ENCODE data around the gene CPAMD8.
"Not testable (repeated sequence)": the region's sequence is repeated elsewhere in the genome, so short reads cannot be mapped to it uniquely, and the experiment has no call there.

CPAMD8 gene

DNA sequence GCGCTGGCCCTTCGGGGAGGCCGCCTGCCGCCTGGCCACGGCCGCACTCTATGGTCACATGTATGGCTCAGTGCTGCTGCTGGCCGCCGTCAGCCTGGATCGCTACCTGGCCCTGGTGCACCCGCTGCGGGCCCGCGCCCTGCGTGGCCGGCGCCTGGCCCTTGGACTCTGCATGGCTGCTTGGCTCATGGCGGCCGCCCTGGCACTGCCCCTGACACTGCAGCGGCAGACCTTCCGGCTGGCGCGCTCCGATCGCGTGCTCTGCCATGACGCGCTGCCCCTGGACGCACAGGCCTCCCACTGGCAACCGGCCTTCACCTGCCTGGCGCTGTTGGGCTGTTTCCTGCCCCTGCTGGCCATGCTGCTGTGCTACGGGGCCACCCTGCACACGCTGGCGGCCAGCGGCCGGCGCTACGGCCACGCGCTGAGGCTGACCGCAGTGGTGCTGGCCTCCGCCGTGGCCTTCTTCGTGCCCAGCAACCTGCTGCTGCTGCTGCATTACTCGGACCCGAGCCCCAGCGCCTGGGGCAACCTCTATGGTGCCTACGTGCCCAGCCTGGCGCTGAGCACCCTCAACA, 136.6 kb downstream of the CPAMD8 start:
- DNase-seq, result no peak

DNA sequence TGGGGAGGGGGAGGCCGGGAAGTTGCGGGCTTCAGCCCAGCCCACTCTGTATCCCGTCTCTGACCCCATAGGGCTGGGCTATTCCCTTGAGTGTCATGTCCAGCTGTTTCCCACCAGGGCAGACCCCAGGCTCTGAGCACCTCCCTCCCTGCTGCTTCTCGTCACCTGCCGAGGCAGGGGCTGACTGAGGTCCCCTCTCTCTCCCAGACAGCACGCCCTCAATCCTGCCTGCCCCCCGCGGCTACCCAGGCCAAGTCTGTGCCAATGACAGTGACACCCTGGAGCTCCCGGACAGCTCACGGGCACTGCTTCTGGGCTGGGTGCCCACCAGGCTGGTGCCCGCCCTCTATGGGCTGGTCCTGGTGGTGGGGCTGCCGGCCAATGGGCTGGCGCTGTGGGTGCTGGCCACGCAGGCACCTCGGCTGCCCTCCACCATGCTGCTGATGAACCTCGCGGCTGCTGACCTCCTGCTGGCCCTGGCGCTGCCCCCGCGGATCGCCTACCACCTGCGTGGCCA, 137.2 kb downstream of the CPAMD8 start:
- DNase-seq, result no peak

DNA sequence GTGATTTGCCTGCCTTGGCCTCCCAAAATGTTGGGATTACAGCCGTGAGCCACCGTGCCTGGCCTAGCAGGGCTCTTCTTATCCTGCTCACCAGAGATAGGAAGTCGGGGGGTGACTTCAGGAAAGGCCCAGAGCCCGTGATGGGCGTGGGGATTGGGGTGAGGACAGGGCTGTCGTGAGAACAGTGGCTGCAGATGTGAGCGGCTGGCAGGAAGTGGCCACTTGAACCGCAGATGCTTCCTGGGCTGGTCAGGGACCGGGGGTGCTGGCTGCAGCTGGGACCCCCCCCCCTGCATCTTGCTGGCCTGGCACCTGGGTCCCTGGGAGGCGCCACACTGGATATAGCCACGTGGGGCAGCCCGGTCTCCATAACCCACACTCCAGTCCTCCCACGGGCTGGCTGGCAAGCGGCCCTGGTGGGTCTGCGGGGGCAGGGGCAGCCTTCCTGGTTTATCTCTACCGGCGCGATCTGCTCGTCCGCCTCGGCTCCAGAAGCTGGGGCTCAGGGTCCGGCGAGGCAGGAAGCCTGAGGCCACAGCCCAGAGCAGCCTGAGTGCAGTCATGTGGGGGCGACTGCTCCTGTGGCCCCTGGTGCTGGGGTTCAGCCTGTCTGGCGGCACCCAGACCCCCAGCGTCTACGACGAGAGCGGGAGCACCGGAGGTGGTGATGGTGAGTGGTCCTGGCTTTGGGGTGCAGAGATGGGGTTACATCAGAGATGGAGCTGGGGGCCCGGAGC, 137.8 kb downstream of the CPAMD8 start, which contains the start of gene F2RL3:
TSS of gene F2RL3 (plus strand) at position 371 of the 737 bp plus-strand sequence. CDS start at position 562, 191 bp downstream.
- DNase-seq, result no peak

DNA sequence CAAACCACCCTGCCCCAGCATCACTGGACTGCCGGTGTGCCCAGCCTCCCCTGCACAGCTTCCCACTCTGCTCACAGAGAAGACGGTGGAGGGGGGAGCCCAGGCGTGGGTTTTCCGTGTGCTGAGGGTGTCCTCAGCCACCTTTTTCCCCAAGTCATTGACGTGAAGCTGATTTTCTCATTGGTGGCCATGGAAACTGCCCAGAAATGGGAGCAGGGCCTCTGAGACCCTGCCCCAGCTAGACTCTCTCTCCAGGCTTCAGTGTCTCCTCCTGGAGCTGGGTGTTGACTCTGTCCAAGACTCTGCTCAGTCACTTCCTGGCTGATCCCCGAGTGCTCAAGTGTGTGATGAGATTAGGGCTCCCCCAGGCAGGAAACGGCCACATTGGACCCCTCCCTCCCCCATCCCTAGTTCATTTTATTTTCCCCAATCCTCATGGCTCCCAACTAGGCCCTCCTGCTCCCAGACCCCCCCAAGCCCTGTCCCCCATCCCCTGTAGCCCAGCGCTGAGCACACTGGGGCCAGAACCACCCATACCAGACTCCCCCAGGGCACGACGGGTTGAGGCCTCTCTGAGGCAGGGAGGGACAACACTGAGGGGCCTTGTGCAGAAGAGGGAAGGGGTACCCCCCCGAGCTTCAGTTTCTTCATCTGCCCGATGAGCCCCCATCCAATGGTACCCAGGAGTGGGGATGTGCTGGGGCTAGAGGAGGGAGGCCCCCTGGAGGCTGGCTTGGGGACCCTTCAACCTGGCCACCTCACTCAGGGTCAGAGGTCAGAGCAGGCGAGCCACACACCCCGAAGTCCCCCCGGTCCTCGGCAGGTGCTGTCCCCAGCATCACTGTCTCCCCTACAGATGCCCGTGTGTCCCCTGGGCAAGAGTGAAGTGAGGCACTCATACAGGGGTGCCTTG, 139.0 kb downstream of the CPAMD8 start:
- DNase-seq, result no peak

DNA sequence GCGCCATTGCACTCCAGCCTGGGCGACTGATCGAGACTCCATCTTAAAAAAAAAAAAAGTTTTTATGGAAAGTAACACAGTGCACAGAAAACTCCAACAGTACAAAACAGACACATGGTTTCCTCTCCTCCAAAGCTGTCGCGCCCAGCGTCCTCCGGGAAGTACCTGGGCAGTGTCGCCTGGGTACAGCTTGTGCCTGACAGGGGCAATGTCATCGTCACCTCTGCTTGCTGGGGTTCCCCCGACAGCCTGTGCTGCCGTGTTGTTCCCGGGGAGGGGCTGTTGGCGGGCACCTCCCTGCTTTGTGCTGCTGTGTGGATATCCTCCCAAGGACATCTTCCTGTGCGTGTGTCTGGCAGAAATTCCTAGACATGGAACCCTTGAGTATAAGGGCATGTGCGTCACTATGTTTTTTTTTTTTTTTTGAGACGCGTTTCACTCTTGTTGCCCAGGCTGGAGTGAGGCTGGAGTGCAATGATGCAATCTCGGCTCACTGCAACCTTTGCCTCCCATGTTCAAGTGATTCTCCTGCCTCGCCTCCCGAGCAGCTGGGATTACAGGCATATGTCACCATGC, 140.2 kb downstream of the CPAMD8 start:
- no peak for DNase-seq

DNA sequence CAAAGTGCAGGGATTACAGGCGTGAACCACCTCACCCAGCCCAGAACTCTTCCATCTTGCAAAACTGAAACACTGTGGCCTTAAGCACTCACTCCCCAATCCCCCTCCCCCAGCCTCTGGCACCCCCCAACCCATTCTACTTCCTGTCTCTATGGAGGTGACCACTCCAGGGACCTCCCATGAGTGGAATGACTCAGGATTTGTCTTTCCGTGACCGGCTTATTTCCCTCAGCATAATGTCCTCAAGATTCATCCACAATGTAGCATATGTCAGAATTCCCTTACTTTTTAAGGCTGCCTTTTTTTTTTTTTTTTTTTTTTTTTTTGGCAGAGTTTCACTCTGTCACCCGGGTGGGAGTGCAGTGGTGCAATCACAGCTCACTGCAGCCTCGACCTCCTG, 141.4 kb downstream of the CPAMD8 start:
- no peak for DNase-seq

DNA sequence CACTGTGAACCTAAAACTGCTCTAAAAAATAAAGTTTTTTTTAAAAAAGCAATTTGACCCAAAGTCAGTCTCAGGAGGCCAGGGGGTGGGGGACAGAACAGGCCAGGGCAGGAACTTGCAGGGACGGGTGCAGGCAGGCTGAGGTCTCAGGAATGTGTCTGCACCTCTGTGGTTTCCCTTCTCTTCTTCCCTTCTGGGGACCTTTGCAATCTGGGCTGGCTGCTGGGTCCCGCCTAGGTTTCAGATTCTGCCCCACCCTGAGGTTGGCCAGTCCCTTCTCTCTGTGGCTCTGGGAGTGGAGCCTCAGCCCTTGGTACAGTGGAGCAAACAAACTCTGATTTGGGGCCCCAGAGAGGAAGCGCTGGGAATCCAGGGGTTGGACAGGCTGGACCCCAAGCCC, 143.1 kb downstream of the CPAMD8 start:
- DNase-seq, result no peak

DNA sequence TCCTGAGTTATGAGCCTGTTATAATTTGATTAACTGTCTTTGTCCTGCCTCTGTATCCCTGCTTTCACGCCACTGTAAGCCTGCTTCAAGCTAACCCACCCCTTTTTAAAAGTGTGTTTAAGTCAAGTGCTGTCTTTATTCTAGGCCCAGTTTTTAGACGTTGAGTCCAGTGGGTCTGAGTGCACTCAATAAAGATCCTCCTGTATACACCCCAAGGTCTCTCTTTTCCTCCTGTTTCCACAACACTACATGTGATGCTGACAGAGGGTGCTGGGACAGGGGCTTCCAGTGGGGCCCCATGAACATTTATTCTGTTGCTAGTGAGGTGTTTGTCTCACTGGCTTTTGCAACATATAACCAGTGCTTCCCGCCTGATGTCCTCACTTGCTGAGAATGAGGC, 144.5 kb downstream of the CPAMD8 start:
- no peak for DNase-seq

DNA sequence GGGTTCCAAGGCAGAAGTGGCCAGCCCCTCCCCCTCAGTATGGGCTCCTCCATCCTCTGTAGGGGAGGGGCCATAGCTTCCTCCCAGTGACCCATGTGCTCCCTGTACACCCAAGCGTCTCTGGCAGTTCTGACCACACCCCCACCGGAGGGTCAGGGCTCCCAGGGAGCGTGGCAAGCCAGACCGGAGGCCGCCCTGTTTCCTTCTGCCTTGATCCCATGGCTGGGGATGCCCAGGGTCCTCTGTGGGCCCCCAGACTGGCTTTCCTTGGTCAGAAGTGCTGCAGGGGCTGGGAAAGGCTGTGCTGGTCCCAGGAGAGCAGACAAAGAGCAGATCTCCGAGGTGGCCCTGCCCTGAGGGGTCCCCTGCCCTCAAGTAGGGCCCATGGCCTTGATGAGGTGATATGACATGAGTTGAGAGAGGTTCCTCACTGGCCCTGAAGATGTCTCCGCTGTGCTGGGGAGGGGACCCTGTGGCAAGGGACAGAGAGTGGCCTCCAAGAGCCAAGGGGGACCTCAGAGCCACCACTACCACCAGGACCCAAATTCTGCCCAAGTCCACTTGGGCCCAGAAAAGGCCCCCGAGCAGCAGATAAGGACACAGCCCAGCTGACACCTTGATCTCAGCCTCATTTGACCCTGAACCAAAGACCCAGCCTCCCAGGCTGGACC, 145.6 kb downstream of the CPAMD8 start:
- no peak for DNase-seq

DNA sequence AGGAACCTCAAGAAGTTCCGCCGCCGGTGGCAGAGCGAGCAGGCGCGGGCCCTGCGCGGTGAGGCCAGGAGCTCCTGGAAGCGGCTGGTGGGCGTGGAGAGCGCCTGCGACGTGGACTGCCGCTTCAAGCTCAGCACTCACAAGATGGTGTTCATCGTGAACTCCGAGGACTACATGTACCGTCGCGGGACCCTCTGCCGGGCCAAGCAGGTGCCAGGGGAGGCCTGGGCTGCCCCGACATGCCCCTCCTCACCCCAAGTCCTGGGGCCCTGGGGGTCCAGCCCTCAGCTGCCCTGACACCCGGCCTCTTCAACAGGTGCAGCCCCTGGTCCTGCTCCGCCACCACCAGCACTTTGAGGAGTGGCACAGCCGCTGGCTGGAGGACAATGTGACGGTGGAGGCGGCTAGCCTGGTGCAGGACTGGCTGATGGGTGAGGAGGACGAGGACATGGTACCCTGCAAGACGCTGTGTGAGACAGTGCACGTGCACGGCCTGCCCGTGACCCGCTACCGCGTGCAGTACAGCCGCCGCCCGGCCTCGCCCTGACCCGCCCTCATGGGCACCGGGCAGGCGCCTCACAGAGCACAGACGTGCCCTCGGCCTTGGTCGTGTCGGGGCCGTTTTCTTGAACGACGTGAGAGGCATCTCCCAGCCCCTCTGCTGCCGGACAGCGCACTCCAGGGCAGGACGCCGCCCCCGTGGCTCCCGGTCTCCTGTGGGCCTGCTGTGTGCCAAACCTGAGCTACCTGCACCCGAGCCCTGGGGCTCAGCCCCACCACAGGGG, 148.2 kb downstream of the CPAMD8 start:
- no peak for DNase-seq

DNA sequence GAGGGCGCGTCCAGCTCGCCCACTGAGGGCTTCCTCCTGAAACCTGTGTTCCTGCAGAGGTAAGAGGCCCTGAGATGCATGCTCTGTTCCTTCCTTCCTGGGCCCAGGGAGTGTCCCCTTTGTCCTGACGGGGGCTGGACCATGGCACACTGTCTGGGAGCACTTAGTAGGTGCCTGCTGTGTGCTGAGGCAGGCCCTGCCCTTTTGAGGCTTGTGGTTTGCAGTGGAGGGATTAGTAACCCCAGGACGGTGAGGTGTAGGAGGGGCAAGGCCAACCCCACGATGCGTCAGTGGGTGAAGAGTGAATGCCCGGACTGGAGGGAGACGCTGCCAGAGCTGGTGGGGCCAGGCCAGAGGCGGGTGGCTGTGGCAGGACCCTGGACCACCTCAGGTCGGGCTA, 149.0 kb downstream of the CPAMD8 start:
- no peak for DNase-seq

DNA sequence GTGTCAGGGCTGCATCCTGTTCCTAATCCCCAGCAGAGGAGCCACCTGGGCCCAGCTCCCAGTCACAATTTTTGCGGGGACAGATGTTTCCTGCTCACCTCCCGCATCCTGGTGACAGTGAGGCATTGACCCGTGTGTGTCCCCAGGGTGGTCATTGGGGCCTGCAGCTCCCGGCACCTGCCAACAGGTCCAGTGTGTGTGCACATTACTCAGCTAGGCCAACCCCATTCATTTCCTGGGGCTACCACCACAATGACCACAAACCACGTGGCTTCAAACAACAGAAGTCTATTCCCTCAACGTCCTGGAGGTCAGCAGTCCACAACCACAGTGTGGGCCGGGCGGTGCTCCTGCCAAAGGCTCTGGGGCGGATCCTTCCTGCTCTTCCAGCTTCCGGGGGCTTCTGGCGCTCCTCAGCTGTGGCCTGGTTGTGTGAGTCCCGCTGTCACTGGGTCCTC, 149.7 kb downstream of the CPAMD8 start:
- no peak for DNase-seq

DNA sequence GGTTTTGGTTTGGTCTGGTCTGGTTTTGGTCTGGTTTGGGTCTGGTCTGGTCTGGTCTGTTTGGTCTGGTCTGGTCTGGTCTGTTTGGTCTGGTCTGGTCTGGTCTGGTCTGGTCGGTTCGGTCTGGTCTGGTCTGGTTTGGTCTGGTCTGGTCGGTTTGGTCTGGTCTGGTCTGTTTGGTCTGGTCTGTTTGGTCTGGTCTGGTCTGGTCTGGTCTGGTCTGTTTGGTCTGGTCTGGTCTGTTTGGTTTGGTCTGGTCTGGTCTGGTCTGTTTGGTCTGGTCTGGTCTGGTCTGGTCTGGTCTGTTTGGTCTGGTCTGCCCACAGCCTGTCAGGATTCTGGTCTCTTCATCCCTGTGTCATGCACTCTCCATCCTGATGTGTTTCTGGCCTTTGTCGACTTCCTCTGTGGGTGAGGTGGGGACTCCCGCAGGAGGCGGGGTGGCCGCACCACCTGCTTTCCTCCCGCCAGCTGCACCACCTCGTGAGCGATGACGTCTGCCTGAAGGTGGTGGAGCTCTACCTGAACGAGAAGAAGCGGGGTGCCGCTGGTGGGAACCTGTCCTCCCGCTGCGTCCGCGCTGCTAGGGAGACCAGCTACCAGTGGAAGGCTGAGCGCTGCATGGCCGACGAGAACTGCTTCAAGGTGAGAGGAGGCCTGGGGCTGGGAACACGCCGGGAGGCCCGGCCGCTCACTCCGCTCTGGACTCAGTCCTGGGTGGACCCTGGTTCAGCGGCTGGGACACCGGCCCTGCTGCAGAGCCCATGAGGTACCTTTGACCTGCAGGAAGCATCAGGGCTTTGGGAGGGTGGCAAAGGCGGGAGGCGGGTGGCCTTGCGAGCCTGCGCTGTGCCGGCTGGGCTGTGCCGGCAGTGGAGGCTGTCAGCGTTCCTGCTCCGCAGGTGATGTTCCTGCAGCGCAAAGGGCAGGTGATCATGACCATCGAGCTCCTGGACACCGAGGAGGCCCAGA, 150.7 kb downstream of the CPAMD8 start:
- no peak for DNase-seq

DNA sequence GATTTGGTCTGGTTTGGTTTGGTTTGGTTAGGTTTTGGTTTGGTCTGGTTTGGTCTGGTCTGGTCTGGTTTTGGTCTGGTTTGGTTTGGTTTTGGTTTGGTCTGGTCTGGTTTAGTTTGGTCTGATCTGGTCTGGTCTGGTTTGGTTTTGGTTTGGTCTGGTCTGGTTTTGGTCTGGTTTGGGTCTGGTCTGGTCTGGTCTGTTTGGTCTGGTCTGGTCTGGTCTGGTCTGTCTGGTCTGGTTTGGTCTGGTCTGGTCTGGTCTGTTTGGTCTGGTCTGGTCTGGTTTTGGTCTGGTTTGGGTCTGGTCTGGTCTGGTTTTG, 151.7 kb downstream of the CPAMD8 start:
- not testable (repeated sequence) for DNase-seq

DNA sequence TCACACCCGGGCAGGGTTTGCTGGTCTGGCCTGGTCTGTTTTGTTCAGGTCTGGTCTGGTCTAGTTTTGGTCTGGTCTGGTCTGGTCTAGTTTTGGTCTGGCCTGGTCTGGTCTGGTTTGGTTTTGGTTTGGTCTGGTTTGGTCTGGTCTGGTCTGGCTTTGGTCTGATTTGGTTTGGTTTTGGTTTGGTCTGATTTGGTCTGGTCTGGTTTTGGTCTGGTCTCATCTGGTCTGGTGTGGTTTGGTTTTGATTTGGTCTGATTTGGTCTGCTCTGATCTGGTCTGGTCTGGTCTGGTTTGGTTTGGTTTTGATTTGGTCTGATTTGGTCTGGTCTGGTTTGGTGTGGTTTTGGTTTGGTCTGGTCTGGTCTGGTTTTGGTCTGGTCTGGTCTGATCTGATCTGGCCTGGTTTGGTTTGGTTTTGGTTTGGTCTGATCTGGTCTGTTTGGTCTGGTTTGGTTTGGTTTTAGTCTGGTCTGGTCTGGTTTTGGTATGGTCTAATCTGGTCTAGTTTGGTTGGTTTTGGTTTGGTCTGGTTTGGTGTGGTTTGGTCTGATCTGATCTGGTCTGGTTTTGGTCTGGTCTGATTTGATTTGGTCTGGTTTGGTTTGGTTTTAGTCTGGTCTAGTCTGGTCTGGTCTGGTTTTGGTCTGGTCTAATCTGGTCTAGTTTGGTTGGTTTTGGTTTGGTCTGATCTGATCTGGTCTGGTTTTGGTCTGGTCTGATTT, 152.2 kb downstream of the CPAMD8 start:
- DNase-seq, result no peak

DNA sequence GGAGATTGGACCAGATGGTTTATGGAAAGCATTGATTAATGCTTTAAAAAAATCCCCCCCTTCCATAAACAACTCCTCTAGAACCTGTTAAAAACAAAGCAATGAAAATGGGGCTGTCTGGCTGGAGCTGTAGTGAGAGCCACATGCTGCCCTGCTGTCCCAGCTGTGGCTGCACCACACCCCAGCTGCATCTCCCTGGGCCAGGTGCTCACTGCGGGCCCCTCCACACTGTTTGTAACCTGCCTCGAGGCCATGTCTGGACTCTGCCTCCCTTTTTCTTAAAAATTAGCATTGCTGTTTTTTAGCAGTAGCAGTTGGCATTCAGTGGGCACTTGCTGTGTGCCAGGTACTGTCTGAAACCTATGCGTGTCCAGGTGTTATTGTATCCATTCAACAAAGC, 153.0 kb downstream of the CPAMD8 start:
- DNase-seq, result no peak

DNA sequence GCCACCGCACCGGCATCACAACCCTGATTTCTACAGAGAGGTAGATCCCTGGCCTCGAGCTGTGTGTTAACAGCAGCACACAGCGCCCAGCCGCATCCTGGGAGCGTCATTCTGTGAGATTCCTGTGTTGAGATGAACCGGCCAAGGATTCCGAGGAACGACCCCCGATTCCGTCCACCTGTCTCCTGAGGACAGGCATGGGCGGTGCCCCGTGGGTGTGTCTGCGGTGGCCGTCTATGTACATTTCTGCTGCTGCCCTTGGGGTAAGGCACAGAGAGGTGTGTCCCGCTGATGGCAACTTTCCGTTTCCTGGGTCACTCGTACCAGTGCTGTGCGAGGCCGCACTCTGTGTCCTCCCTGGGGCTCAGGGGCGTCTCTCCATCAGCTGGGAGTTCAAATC, 153.9 kb downstream of the CPAMD8 start:
- DNase-seq, result no peak

DNA sequence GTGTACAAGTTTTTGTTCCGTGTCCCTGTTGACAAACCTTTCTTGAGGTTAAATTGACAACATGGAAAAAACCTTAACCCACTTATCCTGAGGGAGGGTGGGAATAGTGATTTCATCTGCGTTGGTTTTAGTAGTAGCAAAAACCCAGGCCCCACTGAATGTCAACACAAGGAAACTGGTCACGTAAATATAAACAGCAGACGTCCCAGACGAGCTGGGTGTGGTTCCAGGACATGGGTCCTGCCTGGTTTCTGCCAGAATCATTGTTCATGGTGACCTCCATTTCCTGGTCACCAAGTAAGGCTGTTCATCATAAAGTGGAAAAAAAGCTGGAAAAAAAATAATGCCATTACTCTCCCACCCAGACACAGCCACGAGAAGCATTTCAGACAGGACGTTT, 154.7 kb downstream of the CPAMD8 start:
- no peak for DNase-seq

DNA sequence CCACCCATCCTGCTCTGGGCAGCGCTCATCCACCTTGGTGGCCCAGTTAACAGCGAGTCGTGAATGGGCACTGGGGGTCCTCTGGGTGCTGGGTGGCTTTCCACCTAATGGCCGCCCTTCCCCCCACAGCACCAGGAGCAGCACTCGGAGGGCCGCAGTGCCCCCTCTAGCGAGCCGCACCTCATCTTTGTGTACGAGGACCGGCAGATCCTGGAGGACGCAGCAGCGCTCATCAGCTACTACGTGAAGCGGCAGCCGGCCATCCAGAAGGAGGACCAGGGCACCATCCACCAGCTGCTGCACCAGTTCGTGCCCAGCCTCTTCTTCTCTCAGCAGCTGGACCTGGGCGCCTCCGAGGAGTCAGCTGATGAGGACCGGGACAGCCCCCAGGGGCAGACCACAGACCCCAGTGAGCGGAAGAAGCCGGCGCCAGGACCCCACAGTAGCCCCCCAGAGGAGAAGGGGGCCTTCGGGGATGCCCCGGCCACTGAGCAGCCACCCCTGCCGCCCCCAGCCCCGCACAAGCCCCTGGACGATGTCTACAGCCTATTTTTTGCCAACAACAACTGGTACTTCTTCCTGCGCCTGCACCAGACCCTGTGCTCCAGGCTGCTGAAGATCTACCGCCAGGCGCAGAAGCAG, 157.2 kb downstream of the CPAMD8 start:
- DNase-seq, result no peak
